Inferior parietal cortex (tissue), 1 donor: ENCODE measurements around the gene CELSR3.

ENCODE experiments used
- DNase-seq: peaks from one replicate; pipeline ENCODE4 v3.0.0-alpha.2; 2016; ENCODE audit errors: extremely low spot score

Gene CELSR3

GRCh38 chr3:48600711-48601621, 61.7 kb downstream of the CELSR3 start:
- no peak for DNase-seq

GRCh38 chr3:48599509-48600285, 63.0 kb downstream of the CELSR3 start:
- no peak for DNase-seq

GRCh38 chr3:48599077-48599501, 63.6 kb downstream of the CELSR3 start:
- no peak for DNase-seq

DNA sequence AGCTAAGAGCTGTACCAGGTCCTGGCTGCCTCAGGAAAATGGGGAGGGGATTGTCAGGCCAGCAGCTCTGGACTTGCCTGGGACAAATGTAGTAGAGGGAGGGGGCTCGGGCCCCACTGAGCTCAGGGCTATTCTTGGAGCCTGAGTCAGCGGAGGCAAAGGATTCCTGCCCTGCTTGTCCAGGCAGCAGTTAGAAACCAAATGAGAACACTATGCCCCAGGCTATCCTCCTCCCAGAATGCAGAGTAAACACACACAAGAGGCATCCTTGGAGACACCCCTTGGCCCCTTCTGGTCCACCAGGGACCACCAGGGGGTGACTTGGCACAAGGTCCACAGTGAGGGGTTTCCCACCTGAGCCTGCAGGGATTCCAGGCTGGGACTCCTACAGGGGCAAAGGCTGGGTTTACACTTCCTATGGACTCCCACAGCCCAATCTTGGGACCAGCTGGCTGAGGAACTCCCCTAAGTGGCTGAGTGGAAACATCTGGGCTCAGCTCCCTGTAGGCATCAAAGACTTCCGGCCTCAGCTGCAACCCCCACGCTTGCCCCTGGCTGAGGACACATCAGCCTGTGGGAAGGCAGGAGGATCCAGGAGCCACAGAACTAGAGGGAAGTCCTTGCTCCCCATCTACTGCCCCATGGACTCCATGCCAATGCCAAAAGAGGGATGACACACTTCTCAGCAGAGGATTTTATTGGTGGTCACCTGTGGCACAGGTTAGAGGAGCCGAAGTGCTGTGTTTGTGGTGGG, 64.2 kb downstream of the CELSR3 start:
- DNase-seq: no peak

DNA sequence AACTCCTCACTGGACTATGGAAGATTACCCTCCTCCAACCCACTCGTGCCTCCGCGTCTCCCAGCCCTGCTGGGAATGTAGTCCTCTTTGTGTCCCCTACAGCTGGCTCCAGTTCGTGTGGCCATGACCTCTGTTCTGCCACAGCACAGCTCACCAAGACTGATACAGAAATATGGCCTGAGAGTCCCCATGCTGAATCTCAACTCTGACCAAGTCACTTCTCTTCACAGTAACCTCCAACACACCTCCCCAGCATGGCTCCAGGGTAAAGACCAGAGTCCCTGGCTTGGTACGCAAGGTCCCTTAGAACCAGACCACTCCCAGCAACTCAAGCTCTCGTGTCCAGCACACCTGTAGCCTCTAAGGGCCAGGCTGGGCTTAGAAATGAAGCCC, 65.3 kb downstream of the CELSR3 start:
- no peak for DNase-seq

DNA sequence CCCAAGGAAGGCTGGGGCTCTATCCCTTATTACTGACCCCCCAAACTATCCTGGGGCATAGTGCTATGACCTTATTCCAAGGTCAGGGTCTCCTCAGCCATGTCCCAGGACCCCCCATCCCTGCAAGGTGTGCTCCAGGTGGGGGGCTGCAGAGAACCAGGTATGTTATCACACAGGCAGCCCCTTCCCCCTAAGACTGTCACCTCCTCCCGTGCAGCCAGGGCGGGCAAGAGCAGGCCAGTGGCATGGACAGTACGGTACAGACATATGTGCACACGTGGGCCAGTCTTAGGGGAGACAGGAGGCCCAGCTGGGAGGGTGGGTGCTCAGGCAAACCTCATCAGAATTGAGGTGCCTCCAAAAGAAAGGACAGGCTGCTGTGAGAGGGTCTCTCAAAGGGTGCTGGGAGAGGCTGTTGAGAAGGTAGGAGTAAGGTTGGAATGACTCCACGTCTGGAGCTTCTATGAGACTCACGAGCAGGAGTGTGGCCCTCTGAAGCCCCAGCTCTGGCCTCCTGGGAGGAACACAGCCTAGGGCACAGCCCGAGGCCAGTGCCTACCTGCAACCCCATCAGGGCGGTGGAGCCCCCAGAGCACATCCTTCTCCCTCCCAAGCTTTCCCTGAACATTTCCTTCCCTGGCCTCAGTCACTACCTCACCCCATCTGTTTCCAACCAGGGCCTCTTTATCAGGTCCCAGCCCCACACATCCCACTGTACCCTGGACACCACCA, 65.8 kb downstream of the CELSR3 start:
- DNase-seq: no peak

- no peak for DNase-seq
These were observed 66.5 kb downstream of the CELSR3 start for GRCh38 chr3:48596157-48596556.

GRCh38 chr3:48595526-48596121, 67.1 kb downstream of the CELSR3 start:
- no peak for DNase-seq

- DNase-seq: no peak
These were observed 67.6 kb downstream of the CELSR3 start, which contains the start of gene COL7A1 for GRCh38 chr3:48595075-48595525. Gene COL7A1 (minus strand): TSS chr3:48595329. CDS start chr3:48595159, 170 bp downstream.

- no peak for DNase-seq
These were observed 68.2 kb downstream of the CELSR3 start for GRCh38 chr3:48594417-48595049.

- no peak for DNase-seq
These were observed 69.3 kb downstream of the CELSR3 start for GRCh38 chr3:48593337-48593736.

DNA sequence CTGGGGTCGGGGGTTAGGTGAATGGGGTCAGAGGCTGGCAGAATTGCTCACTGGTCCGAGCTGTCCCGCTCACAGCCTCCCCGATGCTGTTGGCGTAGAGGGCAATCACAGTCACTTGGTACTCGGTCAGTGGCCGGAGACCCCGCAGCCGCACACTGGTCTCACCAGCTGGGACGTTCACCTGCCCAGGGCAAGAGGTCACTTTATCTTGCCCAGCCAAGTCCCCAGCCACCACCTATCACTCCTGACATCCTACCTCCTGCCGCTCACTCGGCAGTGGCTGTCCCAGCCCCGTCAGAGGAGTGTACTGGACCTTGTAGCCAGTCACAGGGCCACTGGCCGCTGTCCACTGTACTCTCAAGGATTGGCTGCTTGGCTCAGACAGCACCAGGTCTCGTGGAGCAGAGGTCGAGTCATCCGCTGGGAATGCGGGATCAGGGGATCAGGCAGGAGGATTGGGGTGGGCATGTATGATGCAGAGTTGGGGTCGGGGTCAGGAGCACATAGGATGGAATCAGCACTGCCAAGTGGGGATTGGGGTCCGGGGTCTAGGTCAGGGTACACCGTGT, 70.1 kb downstream of the CELSR3 start:
- DNase-seq: no peak

DNA sequence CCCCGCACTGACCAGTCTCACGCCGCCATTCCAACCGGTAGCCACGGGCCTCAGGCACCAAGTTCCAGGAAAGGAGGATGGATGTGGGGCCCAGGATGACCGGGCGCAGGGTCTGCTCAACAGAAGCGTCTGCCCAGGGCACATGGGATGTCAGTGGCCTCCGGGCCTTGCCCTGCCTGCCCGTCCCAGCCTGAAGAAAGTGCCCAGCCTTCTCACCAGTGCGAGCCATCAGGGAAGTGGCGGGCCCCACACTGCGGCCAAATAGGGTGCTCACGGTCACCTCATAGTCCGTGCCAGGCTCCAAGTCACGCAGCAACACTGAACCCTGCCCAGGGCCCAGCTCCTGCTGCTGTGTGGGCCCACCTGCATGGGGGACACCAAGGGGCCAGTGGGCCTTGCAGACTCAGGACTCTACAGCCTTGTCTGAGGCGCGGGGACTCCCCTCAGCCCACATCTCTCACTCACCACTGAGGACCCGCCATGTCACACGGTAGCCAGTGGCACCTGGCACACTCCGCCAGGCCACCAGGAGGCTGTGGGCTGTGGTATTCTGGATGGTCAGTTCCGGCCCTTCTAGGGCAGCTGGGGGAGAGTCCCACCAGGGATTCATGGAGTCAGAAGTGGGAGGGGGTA, 70.7 kb downstream of the CELSR3 start:
- no peak for DNase-seq

DNA sequence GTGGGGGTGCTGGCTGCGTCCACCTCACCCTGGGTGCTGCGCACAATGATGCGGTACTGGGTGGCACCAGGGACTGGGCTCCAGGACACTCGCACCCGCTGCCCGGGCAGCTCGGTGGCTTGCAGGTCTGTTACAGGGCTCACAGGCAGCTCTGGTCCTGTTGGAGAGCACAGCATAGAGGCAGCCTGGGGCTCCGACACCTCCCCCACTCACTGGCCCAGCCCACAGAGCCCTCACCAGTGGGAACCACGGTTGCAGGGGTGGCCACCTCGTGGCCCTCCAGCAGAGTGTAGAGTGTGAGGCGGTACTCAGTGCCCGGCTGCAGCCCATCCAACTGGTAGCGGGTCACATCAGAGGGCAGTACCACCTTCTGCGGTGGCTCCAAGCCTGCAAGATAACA, 71.2 kb downstream of the CELSR3 start:
- no peak for DNase-seq

DNA sequence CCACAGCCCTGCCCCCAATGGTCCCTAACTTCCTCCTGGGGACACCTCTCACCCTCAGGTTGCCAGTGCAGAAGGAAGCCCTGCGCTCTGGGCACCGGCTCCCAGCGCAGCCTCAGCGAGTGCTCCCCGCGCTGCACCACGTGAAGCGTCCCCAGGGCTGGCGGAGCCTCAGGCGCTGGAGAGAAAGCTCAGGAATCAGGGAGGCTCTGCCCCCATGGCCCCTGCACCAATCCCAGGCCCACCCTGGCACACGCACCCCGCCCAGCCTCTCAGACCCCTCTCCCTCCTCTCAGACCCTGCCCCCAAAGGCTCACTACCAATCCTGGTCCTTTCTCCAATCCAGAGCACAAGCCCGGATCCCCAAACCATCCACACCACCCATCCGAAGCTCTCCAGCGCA, 74.5 kb downstream of the CELSR3 start:
- DNase-seq: no peak

DNA sequence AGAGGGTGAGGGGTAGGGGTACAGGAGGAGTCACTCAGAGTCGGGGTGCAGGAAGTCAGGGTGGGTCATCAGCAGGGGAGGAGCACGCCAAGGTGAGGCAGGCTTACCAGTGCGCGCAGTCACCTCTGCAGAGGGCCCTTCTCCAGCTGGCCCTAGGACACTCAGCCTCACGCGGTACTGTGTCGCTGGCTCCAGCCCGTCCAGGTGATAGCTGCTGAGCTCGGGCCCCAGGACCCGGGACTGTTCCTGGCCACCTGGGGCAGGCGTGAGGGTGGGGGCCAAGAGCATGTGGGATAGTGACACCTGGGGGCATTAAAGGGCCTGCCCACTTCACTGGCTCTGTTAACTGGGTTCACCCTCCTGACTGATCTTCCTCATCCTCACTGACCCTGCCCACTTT, 75.0 kb downstream of the CELSR3 start:
- DNase-seq: no peak
